ENCODE data around the gene PTPRN2. TPM values are rescaled to one million over a fixed set of nuclear protein-coding genes. Genes with fewer than 3 reads are reported as not detected.

PTPRN2 gene
- polyA plus RNA-seq, 1 experiment = 0.31 TPM

- no peak for TF ChIP-seq CTCF (IDR thresholded peaks at IDR 0.05; ENCODE audit: insufficient read depth, low read depth, low read length)
These were observed 460.4 kb downstream of the PTPRN2 start for GRCh38 chr7:158127241-158127640.

GRCh38 chr7:158126661-158127060, 461.0 kb downstream of the PTPRN2 start:
- CTCF ChIA-PET = no interaction called here
- no peaks in the 10 kb centered on the region for H3K27me3 ChIP-seq (ENCODE audit: control insufficient read depth, insufficient read depth, low read length)
- no peak overlapping the region for H3K4me3 ChIP-seq (ENCODE audit: low read depth, low read length)
- no peaks in the 10 kb centered on the region for H3K36me3 ChIP-seq (ENCODE audit: control insufficient read depth, insufficient read depth, low read length)
- no peak for DNase-seq (ENCODE audit: low read depth)
- no peak for TF ChIP-seq CTCF (IDR thresholded peaks at IDR 0.05; ENCODE audit: insufficient read depth, low read depth, low read length)
- POLR2A ChIA-PET = no interaction called here

More at GRCh38 chr7:158127241-158127640, 460.4 kb downstream of the PTPRN2 start:
- CTCF ChIA-PET = no interaction called here
- POLR2A ChIA-PET = no interaction called here
- no peaks in the 10 kb centered on the region for H3K36me3 ChIP-seq (ENCODE audit: control insufficient read depth, insufficient read depth, low read length)
- no peak for DNase-seq (ENCODE audit: low read depth)
- H3K27me3 ChIP-seq (ENCODE audit: control insufficient read depth, insufficient read depth, low read length) = no peaks in the 10 kb centered on the region
- H3K4me3 ChIP-seq (ENCODE audit: low read depth, low read length) = no peak overlapping the region

GRCh38 chr7:158125721-158126120, 461.9 kb downstream of the PTPRN2 start:
- ChIA-PET POLR2A (no interaction called here), CTCF (no interaction called here)
- Histone ChIP-seq H3K27me3 (ENCODE audit: control insufficient read depth, insufficient read depth, low read length) (no peaks in the 10 kb centered on the region), H3K4me3 (ENCODE audit: low read depth, low read length) (no peak overlapping the region), H3K36me3 (ENCODE audit: control insufficient read depth, insufficient read depth, low read length) (no peaks in the 10 kb centered on the region)
- no peak for TF ChIP-seq CTCF (IDR thresholded peaks at IDR 0.05; ENCODE audit: insufficient read depth, low read depth, low read length)
- DNase-seq (ENCODE audit: low read depth) = no peak

GRCh38 chr7:158125091-158125490, 462.5 kb downstream of the PTPRN2 start:
- Histone ChIP-seq H3K27me3 (ENCODE audit: control insufficient read depth, insufficient read depth, low read length) (no peaks in the 10 kb centered on the region), H3K4me3 (ENCODE audit: low read depth, low read length) (no peak overlapping the region), H3K36me3 (ENCODE audit: control insufficient read depth, insufficient read depth, low read length) (no peaks in the 10 kb centered on the region)
- ChIA-PET CTCF (no interaction called here), POLR2A (no interaction called here)
- no peak for DNase-seq (ENCODE audit: low read depth)
- no peak for TF ChIP-seq CTCF (IDR thresholded peaks at IDR 0.05; ENCODE audit: insufficient read depth, low read depth, low read length)

GRCh38 chr7:158124671-158125079, 462.9 kb downstream of the PTPRN2 start:
- ChIA-PET POLR2A (no interaction called here), CTCF (no interaction called here)

More at GRCh38 chr7:158124671-158125079, 462.9 kb downstream of the PTPRN2 start:
- Histone ChIP-seq H3K36me3 (ENCODE audit: control insufficient read depth, insufficient read depth, low read length) (no peaks in the 10 kb centered on the region), H3K27me3 (ENCODE audit: control insufficient read depth, insufficient read depth, low read length) (no peaks in the 10 kb centered on the region), H3K4me3 (ENCODE audit: low read depth, low read length) (no peak overlapping the region)
- DNase-seq (ENCODE audit: low read depth) = no peak
- TF ChIP-seq CTCF (IDR thresholded peaks at IDR 0.05; ENCODE audit: insufficient read depth, low read depth, low read length) = no peak

Data from BJ (cell line).